Measurements from ENCODE around the gene ELK4.

- no peak for TF ChIP-seq CTCF (conservative IDR thresholded peaks at IDR 0.05)
- TF ChIP-seq ZFX (IDR thresholded peaks at IDR 0.05): no peak
These were observed 37.7 kb upstream of the ELK4 start for GRCh38 chr1:205669341-205670149.
